IMR-90 (cell line): ENCODE results near the gene PADI1. TPM values are rescaled to one million over a fixed set of nuclear protein-coding genes. Genes with fewer than 3 reads are reported as not detected.

Experiments used
- ATAC-seq: fragments of 200-7000 bp; cut with Tn5 transposase; 2 replicates; pipeline ENCODE4 v1.9.1; 2020; ENCODE audit warnings: low read depth, mild to moderate bottlenecking, moderate library complexity
- BruUV-seq: library from RNA; stranded (reverse); fragments of 400-500 nt; replicated peaks from 2 replicates; lab custom pipeline; 2021; lab: Mats Ljungman, UMichigan
- CTCF ChIA-PET: fragments of 300-600 bp; formaldehyde crosslinking; extraction: SDS; loops from one replicate; lab custom pipeline; 2021; ENCODE audit warnings: antibody characterized with exemption; lab: Yijun Ruan, JAX
- POLR2A ChIA-PET: fragments of 300-600 bp; sonication (Branson Sonifier 250); formaldehyde crosslinking; loops from one replicate; lab custom pipeline; 2022; ENCODE audit warnings: antibody characterized with exemption; ENCODE audit not compliant: unreplicated experiment; lab: Charles Lee
- DNase-seq: peaks from one replicate; pipeline ENCODE4 v3.0.0; 2013
- H2AFZ ChIP-seq: replicated peaks from 2 replicates; pipeline ENCODE3; 2013; ENCODE audit warnings: low read length, mild to moderate bottlenecking; ENCODE audit not compliant: poor library complexity
- H2AK5ac ChIP-seq: 2 replicates; pipeline ENCODE4 v1.6.1; 2013; ENCODE audit warnings: low read depth, low read length, inconsistent platforms
- H2AK9ac ChIP-seq: replicated peaks from 2 replicates; pipeline ENCODE3; 2013; ENCODE audit warnings: mild to moderate bottlenecking, low read depth, low read length, moderate library complexity; ENCODE audit not compliant: poor library complexity
- H2BK120ac ChIP-seq: 2 replicates; pipeline ENCODE4 v1.6.1; 2013; ENCODE audit warnings: low read depth, low read length, inconsistent platforms
- H2BK15ac ChIP-seq: 3 replicates; pipeline ENCODE4 v1.6.1; 2013; ENCODE audit warnings: low read depth, low read length, inconsistent platforms
- H2BK20ac ChIP-seq: 2 replicates; pipeline ENCODE4 v1.6.1; 2013; ENCODE audit warnings: low read depth, mild to moderate bottlenecking, inconsistent platforms, low read length, moderate library complexity
- H2BK5ac ChIP-seq: 2 replicates; pipeline ENCODE4 v1.6.1; 2013; ENCODE audit warnings: mild to moderate bottlenecking, low read depth, low read length, inconsistent platforms; ENCODE audit not compliant: poor library complexity, severe bottlenecking
- H3K14ac ChIP-seq: replicated peaks from 2 replicates; pipeline ENCODE4 v1.6.1; 2013; ENCODE audit warnings: low read depth, low read length, inconsistent platforms
- H3K18ac ChIP-seq: 2 replicates; pipeline ENCODE4 v1.6.1; 2013; ENCODE audit warnings: low read depth, low read length, control low read depth
- H3K23ac ChIP-seq: 2 replicates; pipeline ENCODE4 v1.6.1; 2013; ENCODE audit warnings: low read depth, low read length, inconsistent platforms
- H3K27ac ChIP-seq: 2 replicates; pipeline ENCODE4 v1.5.1; 2013; ENCODE audit warnings: mild to moderate bottlenecking, control low read depth, low read length; ENCODE audit not compliant: insufficient read depth
- H3K27me3 ChIP-seq: 2 replicates; pipeline ENCODE4 v1.6.1; 2013; ENCODE audit warnings: low read length; ENCODE audit not compliant: control insufficient read depth, insufficient read depth
- H3K36me3 ChIP-seq: 2 replicates; pipeline ENCODE4 v1.6.1; 2013; ENCODE audit warnings: low read length, mixed read lengths; ENCODE audit not compliant: control insufficient read depth, insufficient read depth
- H3K4ac ChIP-seq: 2 replicates; pipeline ENCODE4 v1.6.1; 2013; ENCODE audit warnings: low read depth, low read length, inconsistent platforms
- H3K4me1 ChIP-seq: 2 replicates; pipeline ENCODE4 v1.6.1; 2013; ENCODE audit warnings: low read length, mixed read lengths; ENCODE audit not compliant: control insufficient read depth, insufficient read depth
- H3K4me2 ChIP-seq: 2 replicates; pipeline ENCODE4 v1.6.1; 2013; ENCODE audit warnings: low read depth, mild to moderate bottlenecking, control low read depth, low read length, moderate library complexity
- H3K4me3 ChIP-seq: 2 replicates; pipeline ENCODE4 v1.5.1; 2013; ENCODE audit warnings: low read depth, mild to moderate bottlenecking, control low read depth, low read length, moderate library complexity; ENCODE audit not compliant: insufficient read depth
- H3K56ac ChIP-seq: 2 replicates; pipeline ENCODE4 v1.6.1; 2013; ENCODE audit warnings: low read length, inconsistent platforms; ENCODE audit not compliant: insufficient read depth; ENCODE audit errors: extremely low read depth
- H3K79me1 ChIP-seq, 2 experiments: 2 replicates each; pipeline ENCODE4 v1.6.1; 2013; ENCODE audit warnings: low read length in 2 of 2, inconsistent platforms in 1 of 2, low read depth in 1 of 2
- H3K9ac ChIP-seq: 2 replicates; pipeline ENCODE4 v1.6.1; 2013; ENCODE audit warnings: low read depth, low read length, control low read depth
- H3K9me1 ChIP-seq: 2 replicates; pipeline ENCODE4 v1.6.1; 2013; ENCODE audit warnings: low read length, inconsistent platforms; ENCODE audit not compliant: insufficient read depth
- H3K9me3 ChIP-seq: 2 replicates; pipeline ENCODE4 v1.6.1; 2013; ENCODE audit warnings: low read length; ENCODE audit not compliant: control insufficient read depth, insufficient read depth
- H4K20me1 ChIP-seq: 2 replicates; pipeline ENCODE4 v1.6.1; 2013; ENCODE audit warnings: low read length, inconsistent platforms; ENCODE audit not compliant: insufficient read depth
- H4K5ac ChIP-seq: 2 replicates; pipeline ENCODE4 v1.6.1; 2013; ENCODE audit warnings: mild to moderate bottlenecking, low read depth, low read length, control low read depth
- H4K8ac ChIP-seq, 2 experiments: 2 replicates each; pipeline ENCODE4 v1.6.1; 2013; ENCODE audit warnings: low read depth in 2 of 2, low read length in 2 of 2, control low read depth in 1 of 2, inconsistent platforms in 1 of 2
- H4K91ac ChIP-seq: 2 replicates; pipeline ENCODE4 v1.6.1; 2013; ENCODE audit warnings: low read depth, low read length, inconsistent platforms; ENCODE audit not compliant: insufficient read depth
- BHLHE40 ChIP-seq: fragments of 150-350 bp; IDR thresholded peaks from 2 replicates; pipeline ENCODE4 v1.6.1; 2016; ENCODE audit warnings: mild to moderate bottlenecking, low read depth, low read length
- CEBPB ChIP-seq: IDR thresholded peaks from 2 replicates; pipeline ENCODE4 v1.6.1; 2012; ENCODE audit warnings: low read depth, low read length, improper control_type of control experiment
- CHD1 ChIP-seq: IDR thresholded peaks from 2 replicates; pipeline ENCODE4 v1.6.1; 2012; ENCODE audit warnings: low read depth, low read length, improper control_type of control experiment
- FOS ChIP-seq: fragments of 150-350 bp; IDR thresholded peaks from 2 replicates; pipeline ENCODE4 v1.6.1; 2016; ENCODE audit warnings: low read depth, low read length
- MAFK ChIP-seq: IDR thresholded peaks from 2 replicates; pipeline ENCODE4 v1.6.1; 2012; ENCODE audit warnings: low read depth, low read length, improper control_type of control experiment
- MAZ ChIP-seq: IDR thresholded peaks from 2 replicates; pipeline ENCODE4 v1.6.1; 2012; ENCODE audit warnings: low read depth, mild to moderate bottlenecking, low read length, improper control_type of control experiment, moderate library complexity, borderline replicate concordance
- MXI1 ChIP-seq: IDR thresholded peaks from 2 replicates; pipeline ENCODE4 v1.6.1; 2012; ENCODE audit warnings: low read depth, mild to moderate bottlenecking, low read length, moderate library complexity, borderline replicate concordance
- NFE2L2 ChIP-seq: fragments of 150-350 bp; IDR thresholded peaks from 2 replicates; pipeline ENCODE4 v1.6.1; 2016; ENCODE audit warnings: low read depth, mild to moderate bottlenecking, low read length
- POLR2A ChIP-seq: IDR thresholded peaks from 2 replicates; pipeline ENCODE4 v1.6.1; 2012; ENCODE audit warnings: mild to moderate bottlenecking, low read depth, low read length
- RAD21 ChIP-seq: IDR thresholded peaks from 2 replicates; pipeline ENCODE4 v1.6.1; 2012; ENCODE audit warnings: low read length, improper control_type of control experiment
- RCOR1 ChIP-seq: IDR thresholded peaks from 2 replicates; pipeline ENCODE4 v1.6.1; 2012; ENCODE audit warnings: mild to moderate bottlenecking, low read length, improper control_type of control experiment; ENCODE audit not compliant: insufficient replicate concordance
- RFX5 ChIP-seq: IDR thresholded peaks from 2 replicates; pipeline ENCODE4 v1.8.0; 2012; ENCODE audit warnings: low read depth, mild to moderate bottlenecking, low read length, moderate library complexity
- SMC3 ChIP-seq: fragments of 150-350 bp; IDR thresholded peaks from 2 replicates; pipeline ENCODE4 v1.6.1; 2016; ENCODE audit warnings: low read depth, mild to moderate bottlenecking, antibody characterized with exemption, low read length, moderate library complexity
- WGBS, 2 experiments: methylation state at CpG; one replicate each; pipeline versions ENCODE4 v1.1.5 to v1.1.7; 2013; ENCODE audit warnings: missing lambda C conversion rate in 2 of 2; ENCODE audit not compliant: insufficient read length in 1 of 2; ENCODE audit errors: extremely low coverage in 2 of 2; 5-methylcytosine and 5-hydroxymethylcytosine counted together
- dilution Hi-C: fragments of 300-500 bp; cut with HindIII; formaldehyde crosslinking; loops from one replicate; pipeline ENCODE4 v1.14.3; 2018; ENCODE audit warnings: low sequenced_read_pairs; ENCODE audit not compliant: unreplicated experiment
- in situ Hi-C: fragments of 300-500 bp; cut with MboI; formaldehyde crosslinking; loops from 3 replicates; pipeline ENCODE4 v1.14.3; 2019; ENCODE audit warnings: low sequenced_read_pairs, inconsistent platforms, mixed read lengths
- intact Hi-C: fragments of 100-400 bp; cut with micrococcal nuclease; formaldehyde crosslinking; loops from 2 replicates; pipeline ENCODE4 v1.10.0; 2022
- polyA plus RNA-seq, 3 experiments: library from polyadenylated mRNA; depleted of rRNA; stranded (reverse); fragments of >200 nt; gene quantifications; 2 replicates each; pipeline ENCODE4 v1.2.3, GENCODE V29; 2012; ENCODE audit warnings: low replicate concordance in 1 of 3
- total RNA-seq: library from RNA; depleted of rRNA; stranded (reverse); fragments of >200 nt; gene quantifications from 2 replicates; pipeline ENCODE4 v1.2.3, GENCODE V29; 2012
- TF ChIP-seq, protein P1 (sequence below): fragments of 150-350 bp; IDR thresholded peaks from 2 replicates; pipeline ENCODE4 v1.6.1; 2016; ENCODE audit warnings: low read depth, mild to moderate bottlenecking, low read length, moderate library complexity, borderline replicate concordance
- TF ChIP-seq, protein P2 (sequence below): fragments of 150-350 bp; IDR thresholded peaks from 2 replicates; pipeline ENCODE4 v1.6.1; 2017; ENCODE audit warnings: mild to moderate bottlenecking, antibody characterized with exemption, low read length, low read depth
- TF ChIP-seq, protein P3 (sequence below): conservative IDR thresholded peaks from 2 replicates; pipeline ENCODE4 v1.5.1; 2012; ENCODE audit warnings: mild to moderate bottlenecking, low read depth, low read length, improper control_type of control experiment

Gene PADI1
- total and polyA plus RNA-seq, 2 of the 4 experiments (the other 2 are of a cell fraction), result 0.17 TPM; not detected in 1

DNA sequence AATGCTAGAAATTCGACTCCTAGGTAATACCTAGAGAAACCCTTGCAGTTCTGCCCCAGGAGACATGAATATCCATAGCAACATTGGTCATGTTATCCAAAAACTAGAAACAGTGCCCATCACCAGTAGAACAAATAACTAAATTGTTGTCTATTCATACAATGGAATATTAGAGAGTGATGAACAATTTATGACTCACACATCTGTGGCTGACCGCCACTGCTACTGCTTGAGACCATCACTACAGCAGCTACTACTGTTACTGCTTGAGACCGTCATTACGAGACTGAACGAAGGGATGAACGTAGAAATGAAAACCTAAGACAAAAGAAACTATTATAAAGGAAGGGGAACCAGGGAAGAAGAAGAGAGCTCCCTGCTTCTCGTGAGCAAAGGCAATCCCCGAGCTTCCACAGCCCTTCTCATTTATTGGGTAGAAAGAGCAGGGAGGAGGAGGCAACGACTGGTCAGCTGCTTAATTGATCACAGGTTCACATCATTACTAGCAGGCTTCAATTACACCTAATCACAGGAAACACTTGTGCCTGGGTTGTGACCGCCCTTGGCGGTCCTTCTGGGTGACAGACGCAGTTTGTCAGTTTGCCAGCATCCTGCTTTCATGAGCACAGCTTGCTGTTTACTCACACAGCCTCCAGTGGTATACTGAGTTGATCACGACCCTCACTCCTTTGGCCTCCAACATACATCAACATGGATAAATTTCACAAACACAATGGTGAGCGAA lies 88.9 kb downstream of the PADI1 start:
- ATAC-seq (no peak), DNase-seq (no peak)
- Histone ChIP-seq H3K14ac (no peak overlapping the region), H3K9me1 (no peaks in the 10 kb centered on the region), H3K4me2 (no peak overlapping the region), H3K27ac (no peak overlapping the region), H4K8ac (no peak overlapping the region), H3K27me3 (peaks cover 15% of the 10 kb centered on the region), H2AFZ (no peak overlapping the region), H3K9me3 (no peaks in the 10 kb centered on the region), H3K36me3 (no peaks in the 10 kb centered on the region), H2BK15ac (no peak overlapping the region), H3K4me3 (no peak overlapping the region), H3K18ac (no peak overlapping the region), H2AK9ac (no peak overlapping the region), H2BK20ac (no peak overlapping the region), H3K79me1 (no peaks in the 10 kb centered on the region), H4K5ac (no peak overlapping the region), H3K9ac (no peak overlapping the region), H3K4ac (no peak overlapping the region), H2AK5ac (no peak overlapping the region), H3K23ac (no peak overlapping the region), H4K20me1 (no peaks in the 10 kb centered on the region), H3K56ac (no peak overlapping the region), H4K91ac (no peak overlapping the region), H2BK5ac (no peak overlapping the region), H3K4me1 (no peaks in the 10 kb centered on the region), H2BK120ac (no peak overlapping the region)
- BruUV-seq, result no TSS peak
- WGBS, 2 experiments, result 7% methylated on average over 3 of the region's 14 CpGs; no CpG with 5 or more reads in 1 of the 2 experiments
- ChIA-PET CTCF (no interaction called here), POLR2A (no interaction called here)
- intact Hi-C loops (no loop called here), in situ Hi-C loops (no loop called here), dilution Hi-C loops (no loop called here)
- TF ChIP-seq RFX5 (no peak), BHLHE40 (no peak), CEBPB (no peak), SMC3 (no peak), RAD21 (no peak), MAFK (no peak), RCOR1 (no peak), FOS (no peak), NFE2L2 (no peak), POLR2A (no peak), MAZ (no peak), CHD1 (no peak), MXI1 (no peak)
- TF ChIP-seq, protein P1, sequence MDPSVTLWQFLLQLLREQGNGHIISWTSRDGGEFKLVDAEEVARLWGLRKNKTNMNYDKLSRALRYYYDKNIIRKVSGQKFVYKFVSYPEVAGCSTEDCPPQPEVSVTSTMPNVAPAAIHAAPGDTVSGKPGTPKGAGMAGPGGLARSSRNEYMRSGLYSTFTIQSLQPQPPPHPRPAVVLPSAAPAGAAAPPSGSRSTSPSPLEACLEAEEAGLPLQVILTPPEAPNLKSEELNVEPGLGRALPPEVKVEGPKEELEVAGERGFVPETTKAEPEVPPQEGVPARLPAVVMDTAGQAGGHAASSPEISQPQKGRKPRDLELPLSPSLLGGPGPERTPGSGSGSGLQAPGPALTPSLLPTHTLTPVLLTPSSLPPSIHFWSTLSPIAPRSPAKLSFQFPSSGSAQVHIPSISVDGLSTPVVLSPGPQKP, result no peak
- TF ChIP-seq, protein P2, sequence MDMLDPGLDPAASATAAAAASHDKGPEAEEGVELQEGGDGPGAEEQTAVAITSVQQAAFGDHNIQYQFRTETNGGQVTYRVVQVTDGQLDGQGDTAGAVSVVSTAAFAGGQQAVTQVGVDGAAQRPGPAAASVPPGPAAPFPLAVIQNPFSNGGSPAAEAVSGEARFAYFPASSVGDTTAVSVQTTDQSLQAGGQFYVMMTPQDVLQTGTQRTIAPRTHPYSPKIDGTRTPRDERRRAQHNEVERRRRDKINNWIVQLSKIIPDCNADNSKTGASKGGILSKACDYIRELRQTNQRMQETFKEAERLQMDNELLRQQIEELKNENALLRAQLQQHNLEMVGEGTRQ, result no peak
- TF ChIP-seq, protein P3, sequence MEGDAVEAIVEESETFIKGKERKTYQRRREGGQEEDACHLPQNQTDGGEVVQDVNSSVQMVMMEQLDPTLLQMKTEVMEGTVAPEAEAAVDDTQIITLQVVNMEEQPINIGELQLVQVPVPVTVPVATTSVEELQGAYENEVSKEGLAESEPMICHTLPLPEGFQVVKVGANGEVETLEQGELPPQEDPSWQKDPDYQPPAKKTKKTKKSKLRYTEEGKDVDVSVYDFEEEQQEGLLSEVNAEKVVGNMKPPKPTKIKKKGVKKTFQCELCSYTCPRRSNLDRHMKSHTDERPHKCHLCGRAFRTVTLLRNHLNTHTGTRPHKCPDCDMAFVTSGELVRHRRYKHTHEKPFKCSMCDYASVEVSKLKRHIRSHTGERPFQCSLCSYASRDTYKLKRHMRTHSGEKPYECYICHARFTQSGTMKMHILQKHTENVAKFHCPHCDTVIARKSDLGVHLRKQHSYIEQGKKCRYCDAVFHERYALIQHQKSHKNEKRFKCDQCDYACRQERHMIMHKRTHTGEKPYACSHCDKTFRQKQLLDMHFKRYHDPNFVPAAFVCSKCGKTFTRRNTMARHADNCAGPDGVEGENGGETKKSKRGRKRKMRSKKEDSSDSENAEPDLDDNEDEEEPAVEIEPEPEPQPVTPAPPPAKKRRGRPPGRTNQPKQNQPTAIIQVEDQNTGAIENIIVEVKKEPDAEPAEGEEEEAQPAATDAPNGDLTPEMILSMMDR, result no peak
